ENCODE measurements around the gene C11orf68. TPM values are rescaled to one million over a fixed set of nuclear protein-coding genes. Genes with fewer than 3 reads are reported as not detected.

C11orf68 gene
- total and polyA plus RNA-seq, 8 donors = 10.2 to 20.8 (median 13.8) TPM

DNA sequence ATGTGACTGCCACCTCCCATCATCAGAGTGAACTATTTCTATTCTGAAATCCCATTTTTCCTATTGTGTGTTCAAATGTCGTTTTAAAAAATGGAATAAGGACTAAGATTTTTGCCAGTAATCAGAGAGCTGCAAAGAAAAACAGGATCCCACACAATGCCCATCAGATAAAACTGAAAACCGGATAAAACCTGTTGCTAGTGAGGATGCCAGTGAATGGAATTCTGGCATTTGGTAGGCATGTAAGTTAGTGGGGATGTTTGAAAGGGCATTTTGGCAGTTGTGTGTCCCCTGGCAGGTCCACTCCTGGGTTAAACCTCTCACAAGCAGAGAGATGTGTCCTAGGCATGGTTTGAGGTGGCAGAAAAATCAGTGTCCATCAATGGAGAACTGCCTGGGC, 6.5 kb upstream of the C11orf68 start:
- intact Hi-C loops (cut with DNase I) = no loop called here
- 26 to 36% methylated on average over 2 of the region's 2 CpGs for WGBS, 2 donors

DNA sequence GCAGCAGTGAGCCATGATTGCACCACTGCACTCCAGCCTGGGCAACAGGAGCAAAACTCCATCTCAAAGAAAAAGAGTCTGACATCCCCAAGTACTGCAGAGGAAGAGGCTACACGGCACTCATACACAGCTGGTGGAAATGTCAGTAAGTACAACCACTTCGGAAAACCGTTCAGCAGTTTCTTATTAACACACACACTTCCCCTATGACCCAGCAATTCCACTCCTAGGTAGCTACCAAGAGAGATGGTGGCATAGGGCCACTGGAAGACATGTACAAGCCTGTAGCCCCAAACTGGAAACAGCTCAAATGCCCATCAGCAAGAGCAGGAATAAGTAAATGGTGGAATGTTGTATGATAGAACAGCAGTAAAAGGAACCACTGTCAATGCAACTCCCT, 3.7 kb upstream of the C11orf68 start:
- Histone ChIP-seq H3K36me3 (no peaks in the 10 kb centered on the region), H3K27ac (no peak overlapping the region), H3K4me1 (peaks cover 0 to 11% (median 10%) of the 10 kb centered on the region in 3 donors), H3K4me3 (no peak overlapping the region), H3K9me3 (no peaks in the 10 kb centered on the region), H3K27me3 (no peaks in the 10 kb centered on the region)
- TF ChIP-seq, protein P1, sequence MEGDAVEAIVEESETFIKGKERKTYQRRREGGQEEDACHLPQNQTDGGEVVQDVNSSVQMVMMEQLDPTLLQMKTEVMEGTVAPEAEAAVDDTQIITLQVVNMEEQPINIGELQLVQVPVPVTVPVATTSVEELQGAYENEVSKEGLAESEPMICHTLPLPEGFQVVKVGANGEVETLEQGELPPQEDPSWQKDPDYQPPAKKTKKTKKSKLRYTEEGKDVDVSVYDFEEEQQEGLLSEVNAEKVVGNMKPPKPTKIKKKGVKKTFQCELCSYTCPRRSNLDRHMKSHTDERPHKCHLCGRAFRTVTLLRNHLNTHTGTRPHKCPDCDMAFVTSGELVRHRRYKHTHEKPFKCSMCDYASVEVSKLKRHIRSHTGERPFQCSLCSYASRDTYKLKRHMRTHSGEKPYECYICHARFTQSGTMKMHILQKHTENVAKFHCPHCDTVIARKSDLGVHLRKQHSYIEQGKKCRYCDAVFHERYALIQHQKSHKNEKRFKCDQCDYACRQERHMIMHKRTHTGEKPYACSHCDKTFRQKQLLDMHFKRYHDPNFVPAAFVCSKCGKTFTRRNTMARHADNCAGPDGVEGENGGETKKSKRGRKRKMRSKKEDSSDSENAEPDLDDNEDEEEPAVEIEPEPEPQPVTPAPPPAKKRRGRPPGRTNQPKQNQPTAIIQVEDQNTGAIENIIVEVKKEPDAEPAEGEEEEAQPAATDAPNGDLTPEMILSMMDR (IDR thresholded peaks at IDR 0.05) = no peak
- intact Hi-C loops (cut with DNase I) = no loop called here
- 89% methylated on average over 3 of the region's 3 CpGs for WGBS, 2 donors
- DNase-seq (no peak), ATAC-seq (no peak), FAIRE-seq (no peak)

More for the DNA sequence above, 6.5 kb upstream of the C11orf68 start:
- ATAC-seq (no peak), FAIRE-seq (no peak), DNase-seq (no peak)
- Histone ChIP-seq H3K27ac (no peak overlapping the region), H3K4me1 (peaks cover 0 to 5% (median 3%) of the 10 kb centered on the region in 3 donors), H3K4me3 (no peak overlapping the region), H3K36me3 (no peaks in the 10 kb centered on the region), H3K9me3 (no peaks in the 10 kb centered on the region), H3K27me3 (no peaks in the 10 kb centered on the region)
- TF ChIP-seq, protein P1 (IDR thresholded peaks at IDR 0.05) = no peak

DNA sequence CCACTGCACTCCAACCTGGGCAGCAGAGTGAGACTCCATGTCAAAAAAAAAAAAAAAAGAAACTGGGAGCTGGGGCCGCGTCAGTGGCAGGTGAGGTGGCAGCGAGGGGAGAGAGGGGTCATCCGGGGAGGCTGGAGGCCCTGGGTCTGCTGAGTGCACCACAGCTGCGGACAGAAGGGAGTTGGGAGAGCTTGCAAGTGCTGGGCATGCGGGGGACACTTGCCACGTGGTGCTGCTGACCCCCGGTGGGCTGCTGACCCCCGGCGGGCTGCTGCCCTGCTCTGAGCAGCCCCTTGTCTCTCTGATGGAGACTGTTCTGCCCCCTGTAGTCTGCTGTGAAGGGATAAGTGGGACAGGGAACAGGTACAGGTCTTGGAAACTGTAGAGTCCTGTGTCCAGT, 3.0 kb upstream of the C11orf68 start:
- TF ChIP-seq, protein P1 (IDR thresholded peaks at IDR 0.05) = no peak
- Histone ChIP-seq H3K4me1 (peaks cover 0 to 17% (median 12%) of the 10 kb centered on the region in 3 donors), H3K27ac (no peak overlapping the region), H3K27me3 (no peaks in the 10 kb centered on the region), H3K4me3 (no peak overlapping the region), H3K36me3 (no peaks in the 10 kb centered on the region), H3K9me3 (no peaks in the 10 kb centered on the region)
- FAIRE-seq (no peak), ATAC-seq (no peak), DNase-seq (no peak)
- intact Hi-C loops (cut with DNase I) = no loop called here
- WGBS, 2 donors = 90 to 95% methylated on average over 10 of the region's 10 CpGs

DNA sequence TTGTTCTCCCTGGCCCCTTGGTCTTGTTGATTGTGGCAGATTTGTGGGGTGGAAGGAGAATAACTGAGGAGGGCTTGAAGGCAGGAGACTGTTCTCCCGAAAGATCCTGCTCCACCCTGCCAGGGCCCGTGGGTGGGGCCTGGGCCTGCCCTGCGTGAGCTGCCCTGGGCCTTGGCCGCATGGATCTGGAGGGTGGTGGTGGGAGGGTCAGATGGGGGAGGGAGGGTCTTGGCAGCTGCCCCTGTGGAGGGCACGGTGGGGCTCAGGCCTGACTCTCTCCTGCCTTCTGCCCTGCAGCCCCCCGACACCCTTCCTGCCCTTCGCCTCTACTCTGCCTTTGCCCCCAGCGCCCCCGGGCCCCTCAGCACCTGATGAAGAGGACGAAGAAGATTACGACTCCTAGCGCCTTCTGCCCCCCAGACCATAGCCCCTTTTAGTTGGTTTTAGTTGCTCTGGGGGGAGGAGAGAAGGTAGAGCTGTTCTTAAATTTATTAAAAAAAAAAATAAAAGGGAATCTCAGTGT, 2.2 kb upstream of the C11orf68 start:
- 85 to 92% methylated on average over 12 of the region's 12 CpGs for WGBS, 2 donors
- intact Hi-C loops (cut with DNase I) = no loop called here
- ATAC-seq = no peak
- Histone ChIP-seq H3K36me3 (no peaks in the 10 kb centered on the region), H3K27me3 (no peaks in the 10 kb centered on the region), H3K4me1 (peaks cover 0 to 20% (median 12%) of the 10 kb centered on the region in 3 donors), H3K27ac (no peak overlapping the region), H3K9me3 (no peaks in the 10 kb centered on the region), H3K4me3 (no peak overlapping the region)
- TF ChIP-seq, protein P1 (IDR thresholded peaks at IDR 0.05) = no peak
- FAIRE-seq = no peak
- DNase-seq = peak in 1 of 6 donors; percentile 50

DNA sequence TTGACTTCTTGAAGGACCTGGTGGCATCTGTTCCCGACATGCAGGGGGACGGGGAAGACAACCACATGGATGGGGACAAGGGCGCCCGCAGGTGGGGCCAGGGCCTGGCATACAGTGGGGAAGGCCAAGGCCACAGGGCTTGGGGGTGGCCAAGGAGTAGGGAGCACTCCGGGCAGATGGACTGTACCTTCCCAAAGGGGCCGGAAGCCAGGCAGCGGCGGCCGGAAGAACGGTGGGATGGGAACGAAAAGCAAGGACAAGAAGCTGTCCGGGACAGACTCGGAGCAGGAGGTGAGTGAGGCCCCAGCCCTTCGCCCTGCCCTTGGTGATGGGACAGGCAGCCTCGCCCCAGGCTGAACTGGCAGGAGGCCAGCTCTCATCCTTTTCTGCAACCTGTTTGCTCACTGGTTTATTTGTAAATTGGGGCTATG, 1.5 kb upstream of the C11orf68 start:
- intact Hi-C loops (cut with DNase I) = no loop called here
- FAIRE-seq = no peak
- TF ChIP-seq, protein P1 (IDR thresholded peaks at IDR 0.05) = no peak
- 50 to 59% methylated on average over 15 of the region's 15 CpGs for WGBS, 2 donors
- H3K9me3 ChIP-seq = no peaks in the 10 kb centered on the region
- H3K4me1 ChIP-seq = peaks cover 0 to 25% (median 12%) of the 10 kb centered on the region in 3 donors
- DNase-seq = peak in 4 of 6 donors; percentile 37 to 81 (median 50)
- no peaks in the 10 kb centered on the region for H3K27me3 ChIP-seq
- no peaks in the 10 kb centered on the region for H3K36me3 ChIP-seq
- peak overlapping the region; percentile 89 to 98 (median 96) for H3K4me3 ChIP-seq
- ATAC-seq = no peak
- no peak overlapping the region for H3K27ac ChIP-seq
